ENCODE measurements around the gene NFE2L3.

DNA sequence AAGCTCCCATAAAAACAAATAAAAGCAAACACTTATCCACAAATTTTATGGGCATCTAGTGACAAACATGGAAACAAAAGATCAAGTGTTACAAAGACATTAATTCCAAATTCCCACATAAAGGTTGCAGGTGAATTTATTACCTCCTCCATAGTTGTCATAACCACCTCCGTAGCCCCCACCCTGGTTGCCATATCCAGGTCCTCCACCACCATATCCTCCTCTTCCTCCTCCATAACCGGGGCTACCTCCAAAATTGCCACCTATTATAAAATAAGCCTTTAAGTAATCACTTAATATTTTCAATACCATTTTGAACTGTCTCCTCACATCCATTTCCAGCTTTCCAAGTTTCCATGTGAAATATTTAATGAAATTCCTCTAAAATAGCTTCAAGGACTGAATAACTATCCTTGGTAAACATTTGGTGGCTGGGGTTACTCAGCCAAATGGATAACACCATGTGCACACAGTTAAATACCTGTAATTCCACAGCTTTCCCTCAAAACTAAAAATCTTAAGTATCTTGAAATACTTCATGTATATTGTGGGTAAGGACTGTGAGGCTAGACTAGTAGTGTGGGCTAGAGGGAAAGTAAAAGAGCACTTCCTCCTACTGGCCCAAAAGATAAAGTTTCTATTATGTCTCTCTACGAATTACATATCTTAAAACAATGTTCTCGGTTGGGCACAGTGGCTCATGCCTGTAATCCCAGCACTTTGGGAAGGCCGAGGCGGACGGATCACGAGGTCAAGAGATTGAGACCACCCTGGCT, 41.6 kb downstream of the NFE2L3 start:
- TF ChIP-seq CTCF (IDR thresholded peaks at IDR 0.05) (no peak), POLR2A (IDR thresholded peaks at IDR 0.05) (no peak)

Data from esophagus squamous epithelium (tissue), 4 donors.